Measurements from ENCODE around the gene PDZRN3.

PDZRN3 gene

DNA sequence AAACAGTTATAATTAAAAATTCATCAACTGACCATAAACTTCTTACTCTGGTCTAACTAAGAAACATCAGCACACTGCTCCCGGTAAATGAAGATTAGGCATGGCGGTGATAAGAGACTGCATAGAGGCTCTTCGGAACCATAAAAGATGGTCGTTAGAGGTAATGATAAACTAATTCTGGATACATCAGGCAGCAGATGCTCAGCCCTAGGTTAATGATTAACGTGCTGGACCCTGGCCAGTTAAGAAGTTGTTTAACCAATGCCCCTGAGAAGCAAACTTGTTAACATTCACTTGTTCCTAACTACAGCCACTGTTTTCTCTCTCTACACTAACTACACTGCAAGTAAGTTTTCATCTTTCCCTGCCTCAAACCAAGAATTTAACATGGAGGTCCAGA is 111.5 kb downstream of the PDZRN3 start:
- DNase-seq (ENCODE audit: low spot score), result no peak

GRCh38 chr3:73511571-73512525 is 112.9 kb downstream of the PDZRN3 start:
- no peak for DNase-seq (ENCODE audit: low spot score)

GRCh38 chr3:73510784-73511183 is 114.0 kb downstream of the PDZRN3 start:
- no peak for DNase-seq (ENCODE audit: low spot score)

- DNase-seq (ENCODE audit: low spot score), result no peak
Measured at GRCh38 chr3:73510334-73510733, 114.4 kb downstream of the PDZRN3 start.

DNA sequence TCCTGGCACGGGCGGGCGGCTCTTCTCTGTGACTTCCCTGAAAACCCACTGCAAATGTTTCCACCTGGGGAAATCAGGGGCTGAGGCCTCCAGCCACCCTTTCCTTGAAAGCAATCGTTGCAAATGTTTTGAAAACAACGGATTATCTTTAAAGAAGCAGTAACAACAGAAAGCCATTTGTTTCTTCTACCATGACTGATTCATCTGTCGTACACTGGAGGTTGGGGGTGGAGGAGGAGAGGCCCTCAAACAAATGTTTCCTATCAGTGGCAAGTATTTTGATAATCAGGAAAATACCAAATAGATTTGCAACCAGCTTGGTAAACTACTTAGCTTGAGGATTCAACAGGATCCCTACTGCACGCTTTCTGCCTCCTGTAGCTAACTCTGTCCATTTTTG is 114.9 kb downstream of the PDZRN3 start:
- DNase-seq (ENCODE audit: low spot score), result no peak

GRCh38 chr3:73509066-73509465 is 115.7 kb downstream of the PDZRN3 start:
- no peak for DNase-seq (ENCODE audit: low spot score)

DNA sequence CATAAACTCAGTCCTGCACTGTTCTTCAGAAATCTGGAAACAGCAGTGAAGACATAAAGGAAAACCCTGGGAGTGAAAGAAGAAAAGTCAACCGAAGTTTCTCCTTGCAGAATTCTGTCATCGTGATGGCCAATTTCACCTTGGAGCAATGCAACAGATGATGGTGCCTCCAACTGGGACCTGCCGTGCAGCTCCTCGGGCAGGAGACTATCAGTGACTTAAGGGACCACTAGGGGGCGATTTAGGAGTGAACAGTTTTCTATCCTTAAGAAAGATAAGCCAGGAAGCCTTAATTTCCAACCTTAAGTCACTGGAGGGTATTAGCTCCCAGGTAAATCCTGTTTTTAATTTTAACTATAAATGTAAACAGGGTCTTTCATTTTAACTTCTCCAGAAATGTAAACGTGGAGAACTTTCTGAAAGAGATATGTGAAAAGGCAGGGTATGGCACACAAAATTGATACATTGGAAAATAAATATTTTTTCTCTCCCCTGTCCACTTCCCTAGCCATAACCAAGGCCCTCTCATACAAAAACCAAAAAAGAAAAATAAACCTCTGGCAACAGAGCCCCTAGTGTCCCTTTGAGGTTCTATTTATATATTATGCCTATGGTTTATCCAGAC is 116.3 kb downstream of the PDZRN3 start:
- no peak for DNase-seq (ENCODE audit: low spot score)

GRCh38 chr3:73504852-73505251 is 119.9 kb downstream of the PDZRN3 start:
- no peak for DNase-seq (ENCODE audit: low spot score)

DNA sequence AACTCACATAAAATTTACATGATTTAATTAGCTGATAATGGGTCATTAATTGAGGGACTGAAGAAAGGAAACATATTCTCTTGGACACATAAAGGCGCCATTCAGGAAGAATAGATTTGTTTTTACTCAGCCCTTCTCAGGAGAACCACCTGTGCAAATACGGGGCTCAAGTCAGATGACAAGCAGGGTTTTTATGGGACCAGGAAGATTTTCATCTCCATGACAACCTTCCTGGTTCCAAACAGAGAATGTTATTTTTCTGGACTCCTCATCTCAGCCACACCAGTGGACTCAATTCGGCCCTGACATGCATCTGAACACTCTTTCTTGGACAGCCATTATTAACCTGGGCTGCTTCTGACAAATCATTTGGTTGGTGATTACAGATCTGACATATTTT is 120.5 kb downstream of the PDZRN3 start:
- DNase-seq (ENCODE audit: low spot score), result no peak

DNA sequence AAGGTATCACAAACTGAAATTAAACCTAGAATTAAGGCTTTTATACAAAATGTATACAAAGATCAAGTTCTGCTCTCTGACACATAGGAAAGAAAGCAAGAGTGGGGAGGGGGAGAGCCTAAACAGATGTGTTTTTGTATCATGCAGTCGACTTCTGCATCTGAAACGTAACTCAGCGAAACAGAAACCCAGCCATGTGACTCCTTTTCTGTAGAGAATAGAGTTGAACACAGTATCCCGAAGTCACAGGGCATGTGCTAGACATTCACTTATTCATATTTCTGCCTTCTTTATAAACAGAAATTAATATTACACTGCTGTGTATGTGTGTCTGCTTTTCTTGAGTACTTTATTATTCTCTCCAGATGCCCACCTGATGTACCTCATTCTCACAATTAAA is 121.0 kb downstream of the PDZRN3 start:
- DNase-seq (ENCODE audit: low spot score), result no peak

- peak; percentile 67 for DNase-seq (ENCODE audit: low spot score)
Measured at GRCh38 chr3:73502609-73503583, 121.8 kb downstream of the PDZRN3 start.

- no peak for DNase-seq (ENCODE audit: low spot score)
Measured at GRCh38 chr3:73500321-73500720, 124.4 kb downstream of the PDZRN3 start.

GRCh38 chr3:73499787-73500186 is 125.0 kb downstream of the PDZRN3 start:
- no peak for DNase-seq (ENCODE audit: low spot score)

DNA sequence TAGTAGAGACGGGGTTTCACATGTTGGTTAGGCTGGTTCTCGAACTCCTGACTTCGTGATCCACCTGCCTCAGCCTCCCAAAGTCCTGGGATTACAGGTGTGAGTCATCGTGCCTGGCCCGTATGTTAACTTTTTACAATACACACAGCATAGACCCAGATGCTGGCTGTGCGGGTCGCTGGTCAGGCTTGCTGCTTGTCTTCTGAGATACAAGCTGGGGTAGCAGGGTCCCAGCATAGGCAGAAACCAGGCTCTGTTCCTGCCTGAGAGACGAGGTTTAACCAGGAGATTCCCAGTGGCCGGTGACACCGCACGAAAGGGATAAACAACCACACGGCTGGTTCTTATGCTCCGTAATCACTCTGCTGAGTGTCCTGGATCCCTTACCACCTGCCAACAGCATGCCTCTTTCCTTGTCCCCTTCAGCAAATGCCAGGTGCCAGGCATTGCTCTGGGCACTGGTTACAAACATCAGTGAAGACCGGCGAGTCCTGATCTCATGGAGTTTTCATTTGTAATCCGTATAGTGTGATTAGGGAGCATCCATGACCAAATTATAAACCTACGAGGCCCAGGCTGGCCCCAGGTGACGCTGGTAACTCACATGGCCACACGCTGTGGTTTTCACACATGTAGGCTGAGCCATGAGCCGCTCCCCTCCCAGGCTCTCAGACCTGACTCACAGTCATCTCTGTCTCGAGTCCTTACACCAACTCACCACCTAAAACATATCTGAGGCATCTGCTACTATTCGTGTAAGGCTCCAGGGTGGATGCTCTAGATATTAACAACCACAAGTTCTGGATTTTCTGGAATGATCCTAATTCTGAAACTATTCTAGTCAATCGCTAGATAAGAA is 125.7 kb downstream of the PDZRN3 start:
- no peak for DNase-seq (ENCODE audit: low spot score)

GRCh38 chr3:73497646-73498406 is 126.9 kb downstream of the PDZRN3 start:
- DNase-seq (ENCODE audit: low spot score), result no peak

DNA sequence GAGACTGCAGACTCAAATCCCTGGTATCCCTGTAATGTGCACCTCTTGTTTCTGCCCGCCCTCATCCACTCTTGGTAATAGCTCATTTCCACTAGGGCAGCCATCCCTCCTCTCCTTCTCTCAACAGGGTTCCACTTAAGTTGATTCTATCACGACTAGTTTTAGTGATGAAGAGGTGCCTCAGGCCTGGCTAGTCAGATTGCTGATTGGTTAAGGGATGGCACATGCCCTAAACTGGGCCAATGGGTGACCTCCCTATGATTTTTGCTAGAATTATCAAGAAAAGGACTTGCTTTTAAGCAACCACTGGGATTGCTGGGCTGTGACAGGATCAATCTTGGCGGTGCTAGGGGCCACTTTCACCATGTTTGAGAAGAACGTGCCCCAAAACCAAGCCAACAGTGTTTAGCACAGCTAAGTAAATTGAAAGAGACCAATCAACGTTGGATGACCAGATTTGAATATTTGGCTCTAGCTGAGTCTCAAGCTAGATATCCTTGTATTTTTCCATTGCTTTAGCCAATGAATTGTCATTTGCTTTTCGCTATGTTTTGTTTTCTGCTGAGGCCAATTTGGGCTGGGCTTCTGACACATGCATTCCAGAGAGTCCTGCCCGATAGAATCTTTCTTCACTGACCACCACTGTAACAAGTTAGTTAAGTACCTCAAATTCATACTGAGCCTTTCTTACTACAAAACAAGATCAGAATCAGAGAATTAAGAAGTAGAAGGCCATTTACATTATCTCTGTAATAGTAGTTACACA is 131.0 kb downstream of the PDZRN3 start:
- DNase-seq (ENCODE audit: low spot score), result no peak

DNA sequence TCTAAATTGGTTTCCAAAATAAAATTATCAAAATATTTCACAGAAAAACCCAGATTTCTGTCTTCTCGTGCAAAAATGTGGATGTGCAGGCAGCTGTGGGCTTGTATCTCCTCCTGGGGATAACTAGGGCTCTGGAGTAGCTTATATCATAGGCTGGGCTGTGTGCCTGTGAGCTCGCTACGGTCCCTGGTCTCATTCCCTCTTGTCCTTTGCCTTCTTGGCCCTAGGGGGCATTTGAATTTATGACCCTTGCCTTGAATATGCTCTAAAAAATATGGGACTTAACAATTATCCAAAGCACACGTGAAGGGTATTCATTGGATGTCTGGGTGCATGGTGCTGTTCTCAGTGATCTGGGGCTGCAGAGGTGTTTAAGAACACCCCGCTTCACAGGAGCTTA is 132.6 kb downstream of the PDZRN3 start:
- no peak for DNase-seq (ENCODE audit: low spot score)

DNA sequence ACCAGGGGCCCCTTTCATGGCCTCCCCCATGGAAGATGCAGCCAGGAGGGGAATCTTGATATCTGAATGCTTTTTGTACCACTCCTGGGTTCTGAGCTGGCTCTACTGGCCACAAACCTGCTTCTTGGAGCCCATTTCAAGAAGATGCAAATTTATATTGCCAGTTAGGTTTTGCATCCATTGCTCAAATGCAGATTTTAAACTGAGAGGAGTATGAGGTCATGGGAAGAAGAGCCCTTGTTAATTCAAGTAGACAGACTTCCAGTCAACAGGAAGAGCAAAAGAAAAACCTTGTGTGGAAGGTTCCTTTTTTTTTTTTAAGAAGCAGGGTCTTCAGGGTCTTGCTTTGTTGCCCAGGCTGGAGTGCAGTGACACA is 133.5 kb downstream of the PDZRN3 start:
- DNase-seq (ENCODE audit: low spot score), result no peak

DNA sequence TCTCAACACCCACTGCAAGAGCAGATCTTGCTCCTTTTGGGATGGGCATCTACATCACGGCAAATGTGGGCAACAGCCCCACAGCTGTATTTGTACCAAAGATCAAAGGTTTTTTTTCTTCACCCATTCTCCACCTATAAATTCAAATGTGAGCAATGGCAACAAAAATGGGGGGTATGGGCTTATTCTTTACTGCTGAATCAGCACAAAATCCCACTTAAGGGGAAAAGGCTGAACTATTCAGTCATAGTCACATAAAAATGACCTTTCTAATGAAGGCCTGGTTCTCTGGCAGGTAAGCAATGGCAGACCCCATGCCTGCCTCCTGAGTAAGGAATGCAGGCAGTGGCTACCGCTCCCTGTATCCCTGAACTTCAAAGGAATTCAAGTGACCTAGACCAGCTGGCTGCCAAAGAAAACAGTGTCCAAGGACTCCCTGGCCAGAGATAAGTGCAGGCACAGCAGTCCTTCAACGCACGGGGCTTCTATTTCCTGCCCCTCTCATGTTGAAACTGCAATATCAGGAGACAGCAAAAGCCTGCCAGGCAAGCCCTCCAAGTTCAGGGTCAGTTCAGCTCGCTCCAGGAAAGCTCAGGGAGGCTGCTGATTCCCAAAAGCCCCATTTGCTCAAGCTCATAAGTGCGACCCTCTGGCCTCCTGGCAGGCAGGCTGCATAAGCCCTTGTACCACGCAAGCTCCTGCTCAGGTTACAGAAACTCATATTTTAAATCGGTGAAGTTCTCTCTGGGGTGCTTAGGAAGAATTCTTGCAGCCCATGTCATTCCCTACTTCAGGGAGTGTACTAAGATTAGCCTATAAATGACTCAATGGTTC is 134.1 kb downstream of the PDZRN3 start:
- DNase-seq (ENCODE audit: low spot score), result no peak
